Measurements from ENCODE around the gene ATP5MG.
"Not testable (repeated sequence)": the region's sequence is repeated elsewhere in the genome, so short reads cannot be mapped to it uniquely, and the experiment has no call there.

ATP5MG gene

GRCh38 chr11:118383657-118384056, 17.7 kb upstream of the ATP5MG start:
- H3K4me3 ChIP-seq (ENCODE audit: low read length), result no peak overlapping the region
- no peak for TF ChIP-seq ZNF274 (IDR thresholded peaks at IDR 0.05; ENCODE audit: low read depth, low read length)

DNA sequence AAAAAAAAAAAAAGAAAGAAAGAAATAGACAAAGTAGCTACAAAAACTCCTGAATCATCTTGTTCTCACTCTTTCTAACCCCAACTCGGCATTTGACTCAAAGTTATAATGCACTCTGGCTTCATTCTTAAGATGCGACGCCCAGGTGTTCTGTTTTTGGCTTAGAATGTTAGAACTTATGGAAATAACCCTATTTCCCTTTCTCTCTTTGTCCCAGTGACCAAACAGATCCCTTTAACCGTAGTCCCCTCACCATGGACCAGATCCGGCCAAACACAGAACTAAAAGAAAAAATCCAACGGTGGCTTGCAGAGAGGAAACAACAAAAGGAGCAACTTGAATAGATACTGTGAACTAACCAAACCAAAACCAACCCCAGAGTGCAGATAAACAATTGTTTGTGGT, 5.3 kb upstream of the ATP5MG start:
- TF ChIP-seq ZNF274 (IDR thresholded peaks at IDR 0.05; ENCODE audit: low read depth, low read length), result no peak
- H3K4me3 ChIP-seq (ENCODE audit: low read length), result no peak overlapping the region

GRCh38 chr11:118397448-118397847, 4.0 kb upstream of the ATP5MG start:
- TF ChIP-seq ZNF274 (IDR thresholded peaks at IDR 0.05; ENCODE audit: low read depth, low read length), result no peak
- H3K4me3 ChIP-seq (ENCODE audit: low read length), result no peak overlapping the region

GRCh38 chr11:118398791-118399559, 2.4 kb upstream of the ATP5MG start:
- TF ChIP-seq ZNF274 (IDR thresholded peaks at IDR 0.05; ENCODE audit: low read depth, low read length), result no peak
- H3K4me3 ChIP-seq (ENCODE audit: low read length), result no peak overlapping the region; the same call in 1 of the 2 replicates

DNA sequence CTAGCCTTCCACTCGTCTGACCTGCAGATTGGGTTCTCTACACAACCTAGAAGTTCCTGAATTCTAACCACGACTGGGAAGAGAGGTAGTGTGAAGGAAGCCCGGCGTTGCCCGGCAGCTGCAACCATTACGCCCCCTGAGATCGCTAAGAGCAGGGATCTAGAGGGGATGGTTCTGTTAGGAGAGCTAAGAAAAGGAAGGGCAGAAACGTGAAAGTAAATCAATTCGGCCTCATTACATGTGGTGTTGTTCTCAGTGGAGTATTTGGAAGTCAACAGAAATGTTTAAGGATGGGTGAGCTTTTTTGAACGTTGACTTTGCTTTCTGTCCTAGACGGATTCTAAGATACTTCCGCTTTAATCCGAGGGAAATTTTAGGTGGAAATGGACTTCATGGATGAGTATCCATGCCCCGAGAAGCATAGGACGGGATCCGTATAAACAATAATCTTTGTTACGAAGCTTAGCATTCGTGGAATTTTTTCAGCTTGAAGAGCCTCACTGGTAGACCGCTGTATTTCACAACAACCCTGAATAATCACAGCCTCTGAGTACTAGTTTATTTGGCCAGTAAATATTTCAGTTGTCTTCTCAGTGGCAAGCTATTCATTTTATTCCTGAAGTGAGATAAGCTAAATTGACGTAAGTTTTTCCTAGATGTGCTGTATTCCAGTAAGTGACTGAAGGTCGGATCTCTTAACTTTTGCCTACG, 629 bp downstream of the ATP5MG start:
- no peak for TF ChIP-seq ZNF274 (IDR thresholded peaks at IDR 0.05; ENCODE audit: low read depth, low read length)

DNA sequence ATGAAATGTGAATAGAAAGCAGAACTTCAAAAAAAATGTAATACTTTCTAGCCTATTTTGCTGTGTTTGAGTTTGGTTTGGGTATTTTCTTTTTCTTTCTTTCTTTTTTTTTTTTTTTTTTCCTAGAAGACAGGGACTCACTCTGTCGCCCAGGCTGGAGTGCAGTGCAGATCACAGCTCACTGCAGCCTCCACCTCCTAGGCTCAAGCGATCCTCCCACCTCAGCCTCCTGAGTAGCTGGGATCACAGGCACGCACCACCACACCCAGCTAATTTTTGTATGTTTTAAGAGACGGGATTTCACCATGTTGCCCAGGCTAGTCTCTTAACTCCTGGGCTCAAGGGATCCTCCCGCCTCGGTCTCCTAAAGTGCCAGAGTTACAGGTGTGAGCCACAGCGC, 1.2 kb downstream of the ATP5MG start:
- H3K4me3 ChIP-seq (ENCODE audit: low read length), result peak overlapping the region; percentile 91

More for the DNA sequence above, 629 bp downstream of the ATP5MG start:
- peak overlapping the region; percentile 91 for H3K4me3 ChIP-seq (ENCODE audit: low read length)

GRCh38 chr11:118406599-118407166, 5.3 kb downstream of the ATP5MG start:
- H3K4me3 ChIP-seq (ENCODE audit: low read length), result no peak overlapping the region
- no peak for TF ChIP-seq ZNF274 (IDR thresholded peaks at IDR 0.05; ENCODE audit: low read depth, low read length)

DNA sequence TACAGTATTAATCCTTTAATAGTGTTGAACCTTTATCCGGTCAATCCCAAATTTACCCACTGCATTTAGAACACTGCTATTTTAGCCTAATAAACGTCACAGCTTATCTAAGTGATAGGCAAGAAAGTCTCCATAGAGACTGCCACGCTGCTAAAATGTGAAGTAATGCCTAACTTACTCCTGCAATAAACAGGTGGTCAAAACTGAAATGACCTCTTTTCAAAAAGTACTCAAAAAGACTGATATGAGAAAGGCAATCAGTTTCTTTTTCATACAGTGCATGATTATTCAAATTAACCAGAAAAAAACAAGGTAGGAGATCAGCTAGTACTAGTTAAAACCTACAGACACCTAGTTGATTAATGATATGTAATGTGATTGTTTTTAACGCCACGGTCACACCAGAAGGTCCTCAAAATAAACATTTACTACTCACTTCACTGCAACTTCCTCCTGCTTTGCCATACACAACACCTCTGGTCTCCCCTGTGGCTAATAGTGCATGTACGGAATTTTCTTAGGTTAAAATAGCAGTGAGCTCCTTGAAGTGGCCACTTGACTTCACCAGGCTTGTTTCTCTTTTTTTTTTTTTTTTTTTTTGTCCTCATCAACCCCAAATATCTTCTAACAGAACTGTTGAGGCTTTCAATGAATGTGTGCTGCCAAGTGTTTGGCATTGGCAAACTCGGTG, 8.8 kb downstream of the ATP5MG start:
- no peak for TF ChIP-seq ZNF274 (IDR thresholded peaks at IDR 0.05; ENCODE audit: low read depth, low read length)

GRCh38 chr11:118411530-118411929, 10.1 kb downstream of the ATP5MG start:
- no peak for TF ChIP-seq ZNF274 (IDR thresholded peaks at IDR 0.05; ENCODE audit: low read depth, low read length)
- no peak overlapping the region for H3K4me3 ChIP-seq (ENCODE audit: low read length)

More for the DNA sequence above, 8.8 kb downstream of the ATP5MG start:
- no peak overlapping the region for H3K4me3 ChIP-seq (ENCODE audit: low read length)

- TF ChIP-seq ZNF274 (IDR thresholded peaks at IDR 0.05; ENCODE audit: low read depth, low read length), result no peak
Observed at GRCh38 chr11:118412921-118413320, 11.5 kb downstream of the ATP5MG start.

GRCh38 chr11:118415062-118415738, 13.8 kb downstream of the ATP5MG start:
- no peak overlapping the region for H3K4me3 ChIP-seq (ENCODE audit: low read length)
- no peak for TF ChIP-seq ZNF274 (IDR thresholded peaks at IDR 0.05; ENCODE audit: low read depth, low read length)

More at GRCh38 chr11:118412921-118413320, 11.5 kb downstream of the ATP5MG start:
- H3K4me3 ChIP-seq (ENCODE audit: low read length), result no peak overlapping the region

DNA sequence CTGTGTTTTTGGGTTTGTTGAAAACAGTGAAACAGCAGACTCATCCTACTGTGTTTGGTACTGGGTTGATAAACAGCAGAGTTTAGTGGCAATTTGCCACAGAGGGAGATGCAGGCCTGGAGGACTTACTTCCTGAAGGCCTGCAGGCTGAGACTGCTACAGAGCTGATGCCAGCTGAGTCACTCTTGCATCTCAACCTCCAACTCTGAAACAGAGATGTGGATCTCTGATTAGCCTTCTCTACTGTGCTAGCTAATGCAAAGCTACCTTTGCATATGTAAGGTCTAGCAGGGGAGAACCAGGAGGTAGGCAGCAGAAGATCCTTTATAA, 14.3 kb downstream of the ATP5MG start:
- no peak for TF ChIP-seq ZNF274 (IDR thresholded peaks at IDR 0.05; ENCODE audit: low read depth, low read length)
- no peak overlapping the region for H3K4me3 ChIP-seq (ENCODE audit: low read length)

- H3K4me3 ChIP-seq (ENCODE audit: low read length), result not testable (repeated sequence)
Observed at GRCh38 chr11:118416900-118417299, 15.5 kb downstream of the ATP5MG start.

GRCh38 chr11:118417801-118418200, 16.4 kb downstream of the ATP5MG start:
- H3K4me3 ChIP-seq (ENCODE audit: low read length), result no peak overlapping the region
- TF ChIP-seq ZNF274 (IDR thresholded peaks at IDR 0.05; ENCODE audit: low read depth, low read length), result no peak
